ENCODE results near the gene WDPCP. TPM values are rescaled to one million over a fixed set of nuclear protein-coding genes. Genes with fewer than 3 reads are reported as not detected.

Gene WDPCP
- total RNA-seq, 2 donors from 2014 or later = 8.7 to 15.7 TPM

DNA sequence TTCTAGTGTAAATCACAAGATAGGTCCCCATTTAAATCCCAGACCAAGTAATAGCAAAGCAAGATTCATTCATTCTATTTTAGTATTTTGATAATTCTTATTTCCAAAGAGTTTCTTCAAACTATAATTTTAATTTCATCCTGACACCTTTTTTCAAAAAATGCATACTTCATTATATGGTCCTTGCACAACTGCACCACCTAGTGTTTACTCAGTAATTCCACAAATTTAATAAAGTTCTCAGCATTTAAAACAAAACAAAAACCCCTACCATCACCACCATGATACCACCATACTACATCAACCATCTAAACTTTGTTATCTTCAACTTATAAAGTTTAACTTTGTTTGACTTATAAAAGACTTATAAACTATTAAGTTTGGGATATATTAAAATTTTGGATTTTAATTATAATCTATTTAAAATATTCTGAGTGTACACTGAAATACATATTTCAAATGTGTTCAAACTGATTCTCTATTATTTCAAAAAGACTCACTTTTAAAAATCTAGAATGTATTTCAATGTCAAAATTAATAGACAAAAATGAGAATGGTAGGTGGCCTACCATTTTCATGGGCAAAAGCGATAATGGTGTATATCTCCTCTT is 44.2 kb downstream of the WDPCP start:
- Mint-ChIP-seq H3K27me3 (no peaks in the 10 kb centered on the region), H3K27ac (no peak overlapping the region), H3K36me3 (no peaks in the 10 kb centered on the region), H3K4me1 (ENCODE audit: low read depth in 2 of 2) (no peaks in the 10 kb centered on the region), H3K9me3 (no peaks in the 10 kb centered on the region), H3K4me3 (no peak overlapping the region)
- DNase-seq (ENCODE audit: low spot score) (no peak), ATAC-seq (no peak)

DNA sequence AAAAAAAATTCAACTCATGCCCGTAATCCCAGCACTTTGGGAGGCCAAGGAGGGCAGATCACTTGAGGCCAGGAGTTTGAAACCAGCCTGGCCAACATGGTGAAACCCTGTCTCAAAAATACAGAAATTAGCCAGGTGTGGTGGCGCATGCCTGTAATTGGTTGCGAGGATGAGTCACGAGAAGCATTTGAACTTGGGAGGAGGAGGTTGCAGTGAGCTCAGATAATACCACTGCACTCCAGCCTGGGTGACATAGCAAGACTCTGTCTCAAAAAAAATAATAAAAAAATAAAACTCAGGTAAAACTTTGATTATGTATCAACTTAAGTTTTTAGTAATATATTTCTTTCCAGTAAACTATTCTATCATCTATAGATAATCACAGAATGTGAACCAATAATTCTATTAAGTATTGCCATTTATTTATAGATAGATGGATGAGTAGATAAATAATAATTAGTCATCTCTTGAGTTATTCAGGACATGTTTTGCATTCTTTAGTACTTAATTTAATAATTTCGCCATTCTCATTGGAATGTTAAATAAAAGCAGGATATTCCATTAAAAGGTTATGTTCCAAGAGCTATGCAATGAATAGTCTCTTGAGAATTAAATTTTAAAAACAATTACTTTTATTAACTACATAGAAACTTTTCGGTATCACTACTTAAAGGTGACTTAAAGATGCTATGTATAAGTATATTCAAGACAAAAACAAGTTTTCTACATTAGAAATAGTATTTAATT is 48.7 kb downstream of the WDPCP start:
- H3K36me3 Mint-ChIP-seq = peaks cover 9% of the 10 kb centered on the region
- no peak overlapping the region for H3K4me3 Mint-ChIP-seq
- no peaks in the 10 kb centered on the region for H3K4me1 Mint-ChIP-seq (ENCODE audit: low read depth in 2 of 2)
- ATAC-seq (no peak), DNase-seq (ENCODE audit: low spot score) (no peak)
- no peaks in the 10 kb centered on the region for H3K27me3 Mint-ChIP-seq
- H3K27ac Mint-ChIP-seq = no peak overlapping the region
- H3K9me3 Mint-ChIP-seq = no peaks in the 10 kb centered on the region

DNA sequence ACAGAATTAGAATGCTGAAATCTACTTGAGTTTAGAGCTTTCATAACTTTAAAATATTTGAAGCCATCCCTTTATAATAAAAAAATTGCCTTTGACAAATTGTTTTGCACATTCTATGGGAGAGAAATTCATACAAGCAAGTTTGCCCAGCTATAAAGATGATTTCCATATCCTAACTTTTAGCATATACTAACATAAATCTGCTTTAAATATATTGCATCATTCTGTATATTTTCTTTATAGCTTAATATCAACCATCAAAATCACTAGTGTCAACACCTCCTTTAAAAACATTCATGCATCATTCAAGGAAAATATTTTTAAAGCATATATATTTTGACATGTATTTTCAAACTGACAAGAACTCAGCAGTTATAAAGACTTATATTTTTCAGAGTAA is 49.9 kb downstream of the WDPCP start:
- Mint-ChIP-seq H3K9me3 (peaks cover 4% of the 10 kb centered on the region), H3K27me3 (no peaks in the 10 kb centered on the region), H3K36me3 (peaks cover 13% of the 10 kb centered on the region), H3K4me1 (ENCODE audit: low read depth in 2 of 2) (no peaks in the 10 kb centered on the region), H3K27ac (no peak overlapping the region), H3K4me3 (no peak overlapping the region)
- ATAC-seq (no peak), DNase-seq (ENCODE audit: low spot score) (no peak)

DNA sequence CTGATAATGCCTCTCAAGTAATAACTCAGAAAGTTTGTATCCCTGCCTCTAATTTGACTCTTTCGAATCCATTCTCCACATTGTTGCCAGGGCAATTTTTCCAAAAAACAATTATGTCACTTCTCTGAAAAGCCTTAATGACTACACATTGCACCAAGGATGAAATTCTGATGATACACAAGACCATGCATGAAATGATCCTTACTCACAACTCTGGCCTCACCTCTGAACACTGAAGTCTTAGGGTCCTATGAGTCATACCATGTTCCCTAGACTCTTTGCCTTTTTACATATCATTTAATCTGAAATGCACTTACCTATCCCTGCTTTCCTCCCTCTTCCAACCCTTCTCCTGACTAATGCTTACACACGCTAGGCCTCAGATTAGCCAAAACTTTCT is 51.0 kb downstream of the WDPCP start:
- DNase-seq (ENCODE audit: low spot score) (no peak), ATAC-seq (no peak)
- Mint-ChIP-seq H3K27me3 (no peaks in the 10 kb centered on the region), H3K36me3 (peaks cover 16% of the 10 kb centered on the region), H3K4me3 (no peak overlapping the region), H3K27ac (no peak overlapping the region), H3K4me1 (ENCODE audit: low read depth in 2 of 2) (no peaks in the 10 kb centered on the region), H3K9me3 (peaks cover 8% of the 10 kb centered on the region)

DNA sequence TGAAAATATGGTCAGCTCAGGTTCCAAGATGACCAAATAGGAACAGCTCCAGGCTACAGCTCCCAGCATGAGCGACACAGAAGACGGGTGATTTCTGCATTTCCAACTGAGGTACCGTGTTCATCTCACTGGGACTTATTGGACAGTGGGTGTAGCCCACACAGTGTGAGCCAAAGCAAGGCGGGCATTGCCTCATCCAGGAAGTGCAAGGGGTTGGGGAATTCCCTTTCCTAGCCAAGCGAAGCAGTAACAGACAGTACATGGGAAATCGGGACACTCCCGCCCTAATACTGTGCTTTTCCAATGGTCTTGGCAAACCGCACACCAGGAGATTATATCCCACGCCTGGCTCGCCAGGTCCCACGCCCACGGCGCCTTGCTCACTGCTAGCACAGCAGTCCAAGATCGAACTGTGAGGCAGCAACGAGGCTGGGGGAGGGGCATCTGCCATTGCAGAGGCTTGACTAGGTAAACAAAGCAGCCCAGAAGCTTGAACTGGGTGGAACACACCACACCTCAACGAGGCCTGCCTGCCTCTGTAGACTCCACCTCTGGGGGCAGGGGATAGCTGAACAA is 57.5 kb downstream of the WDPCP start:
- DNase-seq (ENCODE audit: low spot score) (no peak), ATAC-seq (no peak)
- Mint-ChIP-seq H3K4me3 (no peak overlapping the region), H3K9me3 (peaks cover 20% of the 10 kb centered on the region), H3K27ac (no peak overlapping the region), H3K36me3 (peaks cover 21% of the 10 kb centered on the region), H3K27me3 (no peaks in the 10 kb centered on the region), H3K4me1 (ENCODE audit: low read depth in 2 of 2) (no peaks in the 10 kb centered on the region)

DNA sequence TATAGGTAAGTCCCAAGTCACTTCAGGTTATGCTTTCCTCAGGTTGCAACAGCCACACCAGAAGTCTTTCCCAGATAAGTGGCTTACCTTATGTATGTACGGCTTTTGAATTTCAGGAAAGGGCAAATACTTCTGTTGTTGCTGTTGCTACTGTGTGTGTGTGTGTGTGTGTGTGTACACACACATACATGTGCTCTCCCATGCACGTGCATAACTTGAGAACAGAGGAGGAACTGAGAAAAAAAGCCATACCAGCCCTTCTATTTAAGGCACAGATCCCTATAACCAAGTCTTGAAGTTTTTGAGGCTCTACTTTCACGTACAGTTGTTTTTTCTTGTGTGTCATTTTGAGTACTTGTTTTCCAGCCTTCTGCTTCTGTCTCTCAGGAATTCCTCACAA is 62.4 kb downstream of the WDPCP start:
- H3K27ac Mint-ChIP-seq = no peak overlapping the region
- DNase-seq (ENCODE audit: low spot score) = no peak
- peaks cover 33% of the 10 kb centered on the region for H3K36me3 Mint-ChIP-seq
- no peak overlapping the region for H3K4me3 Mint-ChIP-seq
- H3K27me3 Mint-ChIP-seq = no peaks in the 10 kb centered on the region
- H3K4me1 Mint-ChIP-seq (ENCODE audit: low read depth in 2 of 2) = peaks cover 6 to 22% of the 10 kb centered on the region in 2 donors
- peaks cover 28% of the 10 kb centered on the region for H3K9me3 Mint-ChIP-seq
- ATAC-seq = no peak

DNA sequence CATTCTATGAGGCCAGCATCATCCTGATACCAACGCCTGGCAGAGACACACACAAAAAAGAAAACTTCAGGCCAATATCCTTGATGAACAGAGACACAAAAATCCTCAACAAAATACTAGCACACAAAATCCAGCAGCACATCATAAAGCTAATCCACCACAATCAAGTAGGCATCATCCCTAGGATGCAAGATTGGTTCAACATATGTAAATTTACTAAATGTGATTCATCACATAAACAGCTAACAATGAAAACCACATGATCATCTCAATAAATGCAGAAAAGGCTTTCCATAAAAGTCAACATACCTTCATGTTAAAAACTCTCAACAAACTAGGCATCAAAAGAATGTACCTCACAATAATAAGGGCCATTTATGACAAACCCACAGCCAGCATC is 65.3 kb downstream of the WDPCP start:
- Mint-ChIP-seq H3K4me3 (no peak overlapping the region), H3K36me3 (peaks cover 36% of the 10 kb centered on the region), H3K9me3 (peaks cover 31% of the 10 kb centered on the region), H3K27me3 (no peaks in the 10 kb centered on the region), H3K27ac (no peak overlapping the region), H3K4me1 (ENCODE audit: low read depth in 2 of 2) (peaks cover 6 to 24% of the 10 kb centered on the region in 2 donors)
- ATAC-seq (no peak), DNase-seq (ENCODE audit: low spot score) (no peak)

DNA sequence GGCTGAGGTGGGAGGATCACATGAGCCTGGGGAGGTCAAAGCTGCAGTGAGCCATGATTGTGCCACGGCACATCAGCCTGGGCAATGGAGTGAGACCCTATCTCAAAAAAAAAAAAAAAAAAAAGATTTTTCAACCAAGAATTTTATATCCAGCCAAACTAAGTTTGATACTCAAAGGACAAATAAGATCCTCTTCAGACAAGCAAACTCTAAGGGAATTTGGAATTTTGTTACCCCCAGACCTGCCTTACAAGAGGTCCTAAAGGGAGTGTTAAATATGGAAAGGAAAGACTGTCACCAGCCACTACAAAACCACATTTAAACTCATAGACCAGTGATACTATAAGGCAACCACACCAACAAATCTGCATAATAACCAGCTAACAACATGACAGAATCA is 67.5 kb downstream of the WDPCP start:
- H3K4me3 Mint-ChIP-seq = no peak overlapping the region
- H3K9me3 Mint-ChIP-seq = peaks cover 31% of the 10 kb centered on the region
- H3K27me3 Mint-ChIP-seq = no peaks in the 10 kb centered on the region
- ATAC-seq = no peak
- H3K4me1 Mint-ChIP-seq (ENCODE audit: low read depth in 2 of 2) = peaks cover 6 to 27% of the 10 kb centered on the region in 2 donors
- peaks cover 36% of the 10 kb centered on the region for H3K36me3 Mint-ChIP-seq
- H3K27ac Mint-ChIP-seq = no peak overlapping the region
- no peak for DNase-seq (ENCODE audit: low spot score)

DNA sequence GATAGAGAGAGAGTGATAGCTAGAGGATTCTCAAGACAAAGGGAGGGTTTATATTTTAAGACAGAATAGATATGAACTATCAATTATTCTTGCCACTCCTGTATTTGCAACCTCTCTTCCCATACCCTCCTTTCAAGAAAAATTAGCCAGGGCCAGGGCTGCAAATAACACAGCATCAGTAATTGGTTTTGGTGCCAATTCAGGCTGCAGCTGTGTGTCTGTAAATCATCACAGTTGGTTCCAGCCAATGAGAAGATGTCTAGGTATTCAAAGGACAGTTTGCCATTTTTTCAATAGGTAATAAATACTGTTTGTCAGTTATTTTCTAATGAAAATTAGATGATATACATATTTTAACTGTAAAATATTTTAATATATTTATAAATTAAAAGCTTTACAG is 73.5 kb downstream of the WDPCP start:
- Mint-ChIP-seq H3K9me3 (peaks cover 16% of the 10 kb centered on the region), H3K36me3 (peaks cover 12% of the 10 kb centered on the region), H3K4me1 (ENCODE audit: low read depth in 2 of 2) (peaks cover 0 to 5% of the 10 kb centered on the region in 2 donors), H3K27me3 (no peaks in the 10 kb centered on the region), H3K27ac (no peak overlapping the region), H3K4me3 (no peak overlapping the region)
- ATAC-seq (no peak), DNase-seq (ENCODE audit: low spot score) (no peak)

DNA sequence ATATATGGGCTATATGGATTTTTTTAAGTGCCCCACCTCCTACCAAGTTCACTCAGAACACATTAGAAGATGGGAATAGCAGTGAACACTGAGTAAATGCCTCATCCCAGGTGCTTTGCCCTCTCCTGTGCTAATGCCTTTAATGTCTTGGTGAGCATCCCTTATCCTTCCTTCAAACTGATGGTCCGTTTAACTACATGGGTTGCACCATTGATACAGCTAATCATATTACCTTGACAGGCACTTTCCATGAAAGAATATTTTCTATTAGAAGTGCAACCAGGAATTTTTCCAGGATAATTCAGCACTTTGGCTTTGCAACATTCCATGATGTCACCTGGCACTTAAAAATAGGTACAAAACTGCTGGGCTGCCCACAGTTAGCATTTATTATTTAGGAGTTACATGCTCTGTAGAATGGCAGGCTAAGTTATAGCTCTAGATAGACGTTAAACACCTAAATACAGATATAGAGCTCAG is 74.0 kb downstream of the WDPCP start:
- peaks cover 13% of the 10 kb centered on the region for H3K36me3 Mint-ChIP-seq
- H3K27me3 Mint-ChIP-seq = no peaks in the 10 kb centered on the region
- peaks cover 18% of the 10 kb centered on the region for H3K9me3 Mint-ChIP-seq
- no peak overlapping the region for H3K4me3 Mint-ChIP-seq
- ATAC-seq (no peak), DNase-seq (ENCODE audit: low spot score) (no peak)
- H3K27ac Mint-ChIP-seq = no peak overlapping the region
- H3K4me1 Mint-ChIP-seq (ENCODE audit: low read depth in 2 of 2) = peaks cover 0 to 2% of the 10 kb centered on the region in 2 donors

DNA sequence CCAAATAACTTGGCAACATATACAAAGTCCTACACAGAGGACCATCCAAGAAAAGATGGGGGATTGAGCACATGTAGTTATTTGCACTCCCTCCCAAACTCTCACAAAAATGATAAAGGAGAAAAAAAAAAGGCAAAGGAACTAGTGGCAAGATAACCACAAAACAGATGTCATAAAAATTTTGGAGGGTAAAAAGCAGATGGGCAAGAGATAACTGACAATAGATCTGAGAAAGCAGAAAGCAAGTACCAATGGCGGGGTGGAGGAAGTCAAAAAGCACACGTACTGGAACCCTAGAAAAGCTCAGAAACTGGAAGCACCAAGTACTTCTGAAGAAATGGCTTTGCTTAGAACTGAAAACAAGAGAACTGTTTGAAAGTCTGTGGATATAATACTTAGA is 82.0 kb downstream of the WDPCP start:
- Mint-ChIP-seq H3K4me3 (no peak overlapping the region), H3K4me1 (ENCODE audit: low read depth in 2 of 2) (peaks cover 8 to 19% of the 10 kb centered on the region in 2 donors), H3K27me3 (peaks cover 7 to 8% of the 10 kb centered on the region in 2 donors), H3K27ac (no peak overlapping the region), H3K9me3 (peaks cover 26% of the 10 kb centered on the region), H3K36me3 (peaks cover 34% of the 10 kb centered on the region)
- DNase-seq (ENCODE audit: low spot score) (no peak), ATAC-seq (no peak)

DNA sequence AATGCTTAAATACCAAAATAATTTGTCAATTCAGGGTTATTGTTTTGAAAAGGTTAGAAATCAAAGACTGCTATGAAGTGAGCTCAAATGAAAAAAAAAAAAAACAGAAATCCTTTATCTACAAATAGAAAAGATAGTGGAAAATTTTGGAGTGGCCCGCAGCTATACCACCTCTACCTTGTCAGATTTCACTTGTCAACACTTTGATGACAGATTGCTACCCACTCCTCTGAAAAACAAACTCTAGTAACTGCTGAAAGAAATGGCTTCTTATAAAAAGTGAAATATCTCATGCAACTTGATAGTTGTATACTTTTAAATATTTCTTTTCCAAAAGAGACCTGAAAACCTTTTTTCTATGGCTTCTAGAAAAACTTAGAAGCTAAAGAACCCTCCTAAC is 84.5 kb downstream of the WDPCP start:
- H3K36me3 Mint-ChIP-seq = peaks cover 16% of the 10 kb centered on the region
- H3K27me3 Mint-ChIP-seq = peaks cover 7 to 8% of the 10 kb centered on the region in 2 donors
- H3K27ac Mint-ChIP-seq = no peak overlapping the region
- no peak for ATAC-seq
- no peak for DNase-seq (ENCODE audit: low spot score)
- no peak overlapping the region for H3K4me3 Mint-ChIP-seq
- peaks cover 17 to 19% of the 10 kb centered on the region in 2 donors for H3K4me1 Mint-ChIP-seq (ENCODE audit: low read depth in 2 of 2)
- H3K9me3 Mint-ChIP-seq = peaks cover 6% of the 10 kb centered on the region

DNA sequence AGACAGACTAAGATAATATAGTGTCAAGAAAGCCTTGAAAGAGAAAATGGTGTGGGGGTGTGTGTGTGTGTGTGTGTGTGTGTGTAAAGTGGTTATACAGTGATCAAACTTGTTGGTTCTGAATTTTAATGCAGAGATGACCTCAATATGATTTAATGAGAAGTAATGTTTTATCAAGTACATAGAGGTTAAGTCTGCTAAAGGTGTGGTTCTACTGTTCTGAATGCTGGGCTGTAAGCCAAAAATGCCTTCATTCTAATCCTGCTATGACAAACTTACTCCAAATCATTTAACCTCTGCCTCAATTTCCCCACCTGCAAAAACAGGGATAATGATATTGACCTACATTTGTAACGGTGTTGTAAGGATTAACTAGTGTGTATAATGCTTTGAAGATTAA is 87.9 kb downstream of the WDPCP start:
- H3K9me3 Mint-ChIP-seq = no peaks in the 10 kb centered on the region
- H3K4me1 Mint-ChIP-seq (ENCODE audit: low read depth in 2 of 2) = peaks cover 13 to 15% of the 10 kb centered on the region in 2 donors
- ATAC-seq (no peak), DNase-seq (ENCODE audit: low spot score) (no peak)
- H3K36me3 Mint-ChIP-seq = no peaks in the 10 kb centered on the region
- no peak overlapping the region for H3K4me3 Mint-ChIP-seq
- no peak overlapping the region for H3K27ac Mint-ChIP-seq
- H3K27me3 Mint-ChIP-seq = no peaks in the 10 kb centered on the region

DNA sequence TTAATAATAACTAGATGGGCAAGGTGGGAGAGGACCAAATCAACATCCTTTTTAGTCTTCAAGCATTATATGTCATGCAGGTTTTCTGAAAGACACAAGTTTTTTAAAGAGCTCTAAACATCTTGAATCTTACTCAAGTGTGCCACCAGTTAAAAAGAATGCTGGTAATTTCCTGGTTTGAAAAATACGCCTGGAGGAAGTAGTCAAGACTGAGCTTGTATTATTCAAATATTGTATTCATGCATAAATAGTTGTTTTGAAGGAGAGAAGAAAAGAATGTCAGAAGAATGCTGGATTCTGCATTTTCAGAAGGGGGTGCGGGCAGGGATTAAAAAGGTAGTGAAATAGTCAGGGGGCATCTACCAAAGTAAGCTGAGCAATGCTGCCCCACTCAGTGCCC is 90.7 kb downstream of the WDPCP start:
- no peaks in the 10 kb centered on the region for H3K9me3 Mint-ChIP-seq
- no peak overlapping the region for H3K27ac Mint-ChIP-seq
- peaks cover 9 to 15% of the 10 kb centered on the region in 2 donors for H3K4me1 Mint-ChIP-seq (ENCODE audit: low read depth in 2 of 2)
- no peaks in the 10 kb centered on the region for H3K27me3 Mint-ChIP-seq
- no peak for ATAC-seq
- peaks cover 5% of the 10 kb centered on the region for H3K36me3 Mint-ChIP-seq
- DNase-seq (ENCODE audit: low spot score) = no peak
- H3K4me3 Mint-ChIP-seq = no peak overlapping the region
